GM12892 (cell line): ENCODE results near the gene HEXIM2.

Experiments
- POLR2A ChIP-seq: IDR thresholded peaks from 2 replicates; pipeline ENCODE4 v1.6.1; 2011; ENCODE audit warnings: low read depth, low read length, control low read depth
- POLR2AphosphoS5 ChIP-seq: IDR thresholded peaks from 2 replicates; pipeline ENCODE4 v1.6.1; 2011; ENCODE audit warnings: low read depth, low read length, control low read depth

- TF ChIP-seq POLR2AphosphoS5 (no peak), POLR2A (no peak)
Observed at GRCh38 chr17:45127548-45128300, 34.0 kb upstream of the HEXIM2 start.
